IMR-90 (cell line): ENCODE data around the gene BRCA2. TPM values are rescaled to one million over a fixed set of nuclear protein-coding genes. Genes with fewer than 3 reads are reported as not detected.

Experiments used
- ATAC-seq: fragments of 200-7000 bp; cut with Tn5 transposase; 2 replicates; pipeline ENCODE4 v1.9.1; 2020; ENCODE audit warnings: low read depth, mild to moderate bottlenecking, moderate library complexity
- BruUV-seq: library from RNA; stranded (reverse); fragments of 400-500 nt; replicated peaks from 2 replicates; lab custom pipeline; 2021; lab: Mats Ljungman, UMichigan
- CTCF ChIA-PET: fragments of 300-600 bp; formaldehyde crosslinking; extraction: SDS; loops from one replicate; lab custom pipeline; 2021; ENCODE audit warnings: antibody characterized with exemption; lab: Yijun Ruan, JAX
- POLR2A ChIA-PET: fragments of 300-600 bp; sonication (Branson Sonifier 250); formaldehyde crosslinking; loops from one replicate; lab custom pipeline; 2022; ENCODE audit warnings: antibody characterized with exemption; ENCODE audit not compliant: unreplicated experiment; lab: Charles Lee
- DNase-seq: peaks from one replicate; pipeline ENCODE4 v3.0.0; 2013
- H2AFZ ChIP-seq: replicated peaks from 2 replicates; pipeline ENCODE3; 2013; ENCODE audit warnings: low read length, mild to moderate bottlenecking; ENCODE audit not compliant: poor library complexity
- H2AK5ac ChIP-seq: 2 replicates; pipeline ENCODE4 v1.6.1; 2013; ENCODE audit warnings: low read depth, low read length, inconsistent platforms
- H2AK9ac ChIP-seq: replicated peaks from 2 replicates; pipeline ENCODE3; 2013; ENCODE audit warnings: mild to moderate bottlenecking, low read depth, low read length, moderate library complexity; ENCODE audit not compliant: poor library complexity
- H2BK120ac ChIP-seq: 2 replicates; pipeline ENCODE4 v1.6.1; 2013; ENCODE audit warnings: low read depth, low read length, inconsistent platforms
- H2BK15ac ChIP-seq: 3 replicates; pipeline ENCODE4 v1.6.1; 2013; ENCODE audit warnings: low read depth, low read length, inconsistent platforms
- H2BK20ac ChIP-seq: 2 replicates; pipeline ENCODE4 v1.6.1; 2013; ENCODE audit warnings: low read depth, mild to moderate bottlenecking, inconsistent platforms, low read length, moderate library complexity
- H2BK5ac ChIP-seq: 2 replicates; pipeline ENCODE4 v1.6.1; 2013; ENCODE audit warnings: mild to moderate bottlenecking, low read depth, low read length, inconsistent platforms; ENCODE audit not compliant: poor library complexity, severe bottlenecking
- H3K14ac ChIP-seq: replicated peaks from 2 replicates; pipeline ENCODE4 v1.6.1; 2013; ENCODE audit warnings: low read depth, low read length, inconsistent platforms
- H3K18ac ChIP-seq: 2 replicates; pipeline ENCODE4 v1.6.1; 2013; ENCODE audit warnings: low read depth, low read length, control low read depth
- H3K23ac ChIP-seq: 2 replicates; pipeline ENCODE4 v1.6.1; 2013; ENCODE audit warnings: low read depth, low read length, inconsistent platforms
- H3K27ac ChIP-seq: 2 replicates; pipeline ENCODE4 v1.5.1; 2013; ENCODE audit warnings: mild to moderate bottlenecking, control low read depth, low read length; ENCODE audit not compliant: insufficient read depth
- H3K27me3 ChIP-seq: 2 replicates; pipeline ENCODE4 v1.6.1; 2013; ENCODE audit warnings: low read length; ENCODE audit not compliant: control insufficient read depth, insufficient read depth
- H3K36me3 ChIP-seq: 2 replicates; pipeline ENCODE4 v1.6.1; 2013; ENCODE audit warnings: low read length, mixed read lengths; ENCODE audit not compliant: control insufficient read depth, insufficient read depth
- H3K4ac ChIP-seq: 2 replicates; pipeline ENCODE4 v1.6.1; 2013; ENCODE audit warnings: low read depth, low read length, inconsistent platforms
- H3K4me1 ChIP-seq: 2 replicates; pipeline ENCODE4 v1.6.1; 2013; ENCODE audit warnings: low read length, mixed read lengths; ENCODE audit not compliant: control insufficient read depth, insufficient read depth
- H3K4me2 ChIP-seq: 2 replicates; pipeline ENCODE4 v1.6.1; 2013; ENCODE audit warnings: low read depth, mild to moderate bottlenecking, control low read depth, low read length, moderate library complexity
- H3K4me3 ChIP-seq: 2 replicates; pipeline ENCODE4 v1.5.1; 2013; ENCODE audit warnings: low read depth, mild to moderate bottlenecking, control low read depth, low read length, moderate library complexity; ENCODE audit not compliant: insufficient read depth
- H3K56ac ChIP-seq: 2 replicates; pipeline ENCODE4 v1.6.1; 2013; ENCODE audit warnings: low read length, inconsistent platforms; ENCODE audit not compliant: insufficient read depth; ENCODE audit errors: extremely low read depth
- H3K79me1 ChIP-seq, 2 experiments: 2 replicates each; pipeline ENCODE4 v1.6.1; 2013; ENCODE audit warnings: low read length in 2 of 2, inconsistent platforms in 1 of 2, low read depth in 1 of 2
- H3K9ac ChIP-seq: 2 replicates; pipeline ENCODE4 v1.6.1; 2013; ENCODE audit warnings: low read depth, low read length, control low read depth
- H3K9me1 ChIP-seq: 2 replicates; pipeline ENCODE4 v1.6.1; 2013; ENCODE audit warnings: low read length, inconsistent platforms; ENCODE audit not compliant: insufficient read depth
- H3K9me3 ChIP-seq: 2 replicates; pipeline ENCODE4 v1.6.1; 2013; ENCODE audit warnings: low read length; ENCODE audit not compliant: control insufficient read depth, insufficient read depth
- H4K20me1 ChIP-seq: 2 replicates; pipeline ENCODE4 v1.6.1; 2013; ENCODE audit warnings: low read length, inconsistent platforms; ENCODE audit not compliant: insufficient read depth
- H4K5ac ChIP-seq: 2 replicates; pipeline ENCODE4 v1.6.1; 2013; ENCODE audit warnings: mild to moderate bottlenecking, low read depth, low read length, control low read depth
- H4K8ac ChIP-seq, 2 experiments: 2 replicates each; pipeline ENCODE4 v1.6.1; 2013; ENCODE audit warnings: low read depth in 2 of 2, low read length in 2 of 2, control low read depth in 1 of 2, inconsistent platforms in 1 of 2
- H4K91ac ChIP-seq: 2 replicates; pipeline ENCODE4 v1.6.1; 2013; ENCODE audit warnings: low read depth, low read length, inconsistent platforms; ENCODE audit not compliant: insufficient read depth
- CEBPB ChIP-seq: IDR thresholded peaks from 2 replicates; pipeline ENCODE4 v1.6.1; 2012; ENCODE audit warnings: low read depth, low read length, improper control_type of control experiment
- RAD21 ChIP-seq: IDR thresholded peaks from 2 replicates; pipeline ENCODE4 v1.6.1; 2012; ENCODE audit warnings: low read length, improper control_type of control experiment
- SMC3 ChIP-seq: fragments of 150-350 bp; IDR thresholded peaks from 2 replicates; pipeline ENCODE4 v1.6.1; 2016; ENCODE audit warnings: low read depth, mild to moderate bottlenecking, antibody characterized with exemption, low read length, moderate library complexity
- WGBS, 2 experiments: methylation state at CpG; one replicate each; pipeline versions ENCODE4 v1.1.5 to v1.1.7; 2013; ENCODE audit warnings: missing lambda C conversion rate in 2 of 2; ENCODE audit not compliant: insufficient read length in 1 of 2; ENCODE audit errors: extremely low coverage in 2 of 2; 5-methylcytosine and 5-hydroxymethylcytosine counted together
- dilution Hi-C: fragments of 300-500 bp; cut with HindIII; formaldehyde crosslinking; loops from one replicate; pipeline ENCODE4 v1.14.3; 2018; ENCODE audit warnings: low sequenced_read_pairs; ENCODE audit not compliant: unreplicated experiment
- in situ Hi-C: fragments of 300-500 bp; cut with MboI; formaldehyde crosslinking; loops from 3 replicates; pipeline ENCODE4 v1.14.3; 2019; ENCODE audit warnings: low sequenced_read_pairs, inconsistent platforms, mixed read lengths
- intact Hi-C: fragments of 100-400 bp; cut with micrococcal nuclease; formaldehyde crosslinking; loops from 2 replicates; pipeline ENCODE4 v1.10.0; 2022
- polyA plus RNA-seq, 3 experiments: library from polyadenylated mRNA; depleted of rRNA; stranded (reverse); fragments of >200 nt; gene quantifications; 2 replicates each; pipeline ENCODE4 v1.2.3, GENCODE V29; 2012; ENCODE audit warnings: low replicate concordance in 1 of 3
- total RNA-seq: library from RNA; depleted of rRNA; stranded (reverse); fragments of >200 nt; gene quantifications from 2 replicates; pipeline ENCODE4 v1.2.3, GENCODE V29; 2012

Gene BRCA2
- total and polyA plus RNA-seq, 2 of the 4 experiments (the other 2 are of a cell fraction), result 2.0 to 9.7 TPM

DNA sequence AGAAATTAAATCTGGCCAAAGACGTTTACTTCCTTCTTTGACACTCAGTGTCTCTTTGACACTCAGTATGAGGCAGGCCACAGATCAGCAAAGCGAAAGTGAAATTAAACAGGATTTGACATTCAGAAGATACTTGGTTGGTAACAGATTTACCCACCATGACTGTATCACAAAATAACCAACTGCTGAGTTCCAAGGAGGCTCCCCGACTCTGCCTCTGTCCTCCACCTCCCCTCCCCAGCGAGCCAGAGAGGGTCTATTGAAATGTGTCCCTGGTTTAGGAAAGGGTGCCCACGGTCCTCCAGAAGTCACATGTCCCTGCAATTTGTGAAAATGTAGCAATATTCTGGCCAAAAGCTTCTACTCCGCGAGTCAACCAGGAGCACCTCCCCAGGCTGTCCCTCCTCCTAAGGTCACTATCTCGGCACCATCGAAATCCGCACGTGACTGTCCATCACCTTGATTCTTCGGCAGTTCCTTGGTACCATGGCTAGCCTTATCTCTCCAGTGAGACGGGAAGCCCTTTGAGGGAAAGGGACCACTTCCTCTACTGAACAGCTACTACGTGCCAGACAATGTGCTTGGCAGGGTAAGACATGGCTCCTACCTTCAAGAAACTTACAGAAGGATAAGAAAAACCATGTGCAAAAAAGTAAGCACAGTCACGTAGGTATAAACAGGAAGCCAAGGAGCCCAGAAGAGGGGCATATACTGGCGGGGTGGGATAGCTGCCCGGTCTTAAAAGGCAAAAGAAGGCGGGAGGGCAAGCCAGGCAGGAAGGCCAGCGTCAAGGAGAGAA lies 111.1 kb downstream of the BRCA2 start:
- ChIA-PET POLR2A (no interaction called here), CTCF (no interaction called here)
- Histone ChIP-seq H3K9me1 (peaks cover 4% of the 10 kb centered on the region; the same call in 1 of the 2 replicates), H3K27ac (no peak overlapping the region), H4K8ac (peak overlapping the region in 1 of 2 experiments; percentile 14; a peak in 1 of 4 replicates), H3K36me3 (no peaks in the 10 kb centered on the region), H3K79me1 (no peaks in the 10 kb centered on the region), H4K5ac (no peak overlapping the region), H2BK15ac (no peak overlapping the region), H3K4ac (no peak overlapping the region), H3K23ac (0 out of 2 replicates have a peak overlapping the region, but pooled peaks have one; percentile 5), H3K56ac (no peak overlapping the region), H2AK5ac (no peak overlapping the region), H3K4me3 (peak overlapping the region; percentile 60), H2AK9ac (no peak overlapping the region), H3K14ac (no peak overlapping the region), H2BK5ac (no peak overlapping the region), H4K91ac (no peak overlapping the region), H3K9me3 (no peaks in the 10 kb centered on the region), H2BK20ac (no peak overlapping the region), H2BK120ac (no peak overlapping the region), H4K20me1 (no peaks in the 10 kb centered on the region), H3K27me3 (no peaks in the 10 kb centered on the region), H3K9ac (no peak overlapping the region), H3K4me2 (peak overlapping the region; percentile 75), H3K18ac (no peak overlapping the region), H3K4me1 (peaks cover 7% of the 10 kb centered on the region; the same call in 1 of the 2 replicates), H2AFZ (peak overlapping the region; percentile 95)
- TF ChIP-seq SMC3 (no peak), CEBPB (no peak), RAD21 (no peak)
- dilution Hi-C loops, result no loop called here
- DNase-seq (no peak), ATAC-seq (no peak)
- in situ Hi-C loops, result no loop called here
- no TSS peak for BruUV-seq
- intact Hi-C loops, result no loop called here
- WGBS, 2 experiments, result 42% methylated on average over 4 of the region's 19 CpGs; no CpG with 5 or more reads in 1 of the 2 experiments
